Duodenal mucosa (tissue), 2 donors: Measurements from ENCODE around the gene SPEM1.
"Not testable (repeated sequence)": the region's sequence is repeated elsewhere in the genome, so short reads cannot be mapped to it uniquely, and the experiment has no call there.

Experiments
- H3K27ac ChIP-seq: one replicate; pipeline ENCODE4 v1.7.0; 2013; ENCODE audit warnings: low read depth, low read length
- H3K27me3 ChIP-seq, 2 donors: one replicate each; pipeline ENCODE4 v1.7.0; 2013; ENCODE audit warnings: low read length in 2 of 2, control low read depth in 1 of 2; ENCODE audit not compliant: insufficient read depth in 2 of 2, control insufficient read depth in 1 of 2
- H3K36me3 ChIP-seq, 2 donors: one replicate each; pipeline ENCODE4 v1.7.0; 2013; ENCODE audit warnings: low read length in 2 of 2, control low read depth in 1 of 2; ENCODE audit not compliant: insufficient read depth in 2 of 2, control insufficient read depth in 1 of 2
- H3K4me1 ChIP-seq, 2 donors: one replicate each; pipeline ENCODE4 v1.7.0; 2013; ENCODE audit warnings: low read length in 2 of 2, control low read depth in 1 of 2; ENCODE audit not compliant: insufficient read depth in 2 of 2, control insufficient read depth in 1 of 2
- H3K4me3 ChIP-seq, 2 donors: one replicate each; pipeline ENCODE4 v1.7.0; 2013; ENCODE audit warnings: low read length in 2 of 2, low read depth in 1 of 2
- H3K9ac ChIP-seq, 2 donors: one replicate each; pipeline ENCODE4 v1.7.0; 2013; ENCODE audit warnings: low read length in 2 of 2, low read depth in 1 of 2
- H3K9me3 ChIP-seq, 2 donors: one replicate each; pipeline ENCODE4 v1.7.0; 2013; ENCODE audit warnings: low read length in 2 of 2, control low read depth in 1 of 2; ENCODE audit not compliant: control insufficient read depth in 1 of 2

SPEM1 gene

DNA sequence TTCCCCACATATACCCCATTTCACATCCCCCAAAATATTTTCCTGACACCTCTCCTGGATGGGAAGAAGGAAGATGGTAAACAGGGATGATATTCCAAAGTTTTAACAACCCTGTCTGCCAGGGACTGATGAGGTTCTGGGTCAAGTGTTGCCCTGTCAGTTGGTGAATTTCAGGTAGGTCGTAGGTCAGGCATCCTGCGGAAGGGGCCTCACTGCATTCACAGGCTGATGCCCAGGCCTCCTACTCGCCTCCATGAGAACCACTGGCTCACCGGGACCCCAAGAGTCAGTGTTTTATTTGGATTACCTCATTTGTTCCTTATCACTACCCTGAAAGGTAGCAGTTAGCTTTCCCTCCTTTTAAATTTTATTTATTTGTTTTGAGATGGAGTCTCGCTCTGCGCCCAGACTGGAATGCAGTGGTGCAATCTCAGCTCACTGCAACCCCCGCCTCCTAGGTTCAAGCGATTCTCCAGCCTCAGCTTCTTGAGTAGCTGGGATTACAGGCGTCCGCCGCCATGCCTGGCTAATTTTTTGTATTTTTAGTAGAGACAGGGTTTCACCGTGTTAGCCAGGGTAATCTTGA is 48.8 kb downstream of the SPEM1 start:
- Histone ChIP-seq H3K4me3 (no peak overlapping the region), H3K27me3 (no peaks in the 10 kb centered on the region), H3K36me3 (peaks cover 5% of the 10 kb centered on the region in 2 donors), H3K27ac (no peak overlapping the region), H3K9ac (no peak overlapping the region), H3K9me3 (no peaks in the 10 kb centered on the region), H3K4me1 (peaks cover 0 to 5% of the 10 kb centered on the region in 2 donors)

DNA sequence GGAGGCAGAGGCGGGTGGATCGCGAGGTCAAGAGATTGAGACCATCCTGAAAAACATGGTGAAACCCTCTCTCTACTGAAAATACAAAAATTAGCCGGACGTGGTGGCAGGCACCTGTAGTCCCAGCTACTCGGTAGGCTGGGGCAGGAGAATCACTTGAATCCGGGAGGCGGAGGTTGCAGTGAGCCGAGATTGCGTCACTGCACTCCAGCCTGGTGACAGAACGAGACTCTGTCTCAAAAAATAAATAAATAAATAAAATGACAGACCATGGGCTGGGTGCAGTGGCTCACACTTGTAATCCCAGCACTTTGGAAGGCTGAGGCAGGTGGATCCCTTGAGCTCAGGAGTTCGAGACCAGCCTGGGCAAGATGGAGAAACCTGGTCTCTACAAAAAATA is 49.7 kb downstream of the SPEM1 start:
- H3K4me3 ChIP-seq, H3K27ac ChIP-seq, H3K36me3 ChIP-seq, H3K27me3 ChIP-seq, H3K4me1 ChIP-seq, H3K9me3 ChIP-seq, H3K9ac ChIP-seq: not testable (repeated sequence)

DNA sequence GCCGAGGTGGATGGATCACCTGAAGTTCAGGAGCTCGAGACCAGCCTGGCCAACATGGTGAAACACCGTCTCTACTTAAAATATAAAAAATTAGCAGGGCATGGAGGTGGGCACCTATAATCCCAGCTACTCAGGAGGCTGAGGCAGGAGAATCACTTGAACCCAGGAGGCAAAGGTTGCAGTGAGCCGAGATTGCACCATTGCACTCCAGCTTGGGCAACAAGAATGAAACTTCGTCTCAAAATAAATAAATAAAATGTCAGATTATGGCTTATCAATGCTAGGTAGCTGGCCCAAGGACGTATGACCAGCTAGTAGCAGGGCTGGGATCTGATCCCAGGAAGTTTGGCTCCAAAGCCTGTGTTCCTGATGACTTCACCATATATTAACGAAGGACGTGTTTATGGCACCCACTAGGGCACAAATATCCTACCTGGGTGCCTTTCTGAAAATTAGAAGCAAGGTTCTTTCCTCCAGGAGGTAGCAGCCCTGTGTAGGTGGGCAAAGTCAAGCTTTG is 50.4 kb downstream of the SPEM1 start:
- H3K27ac ChIP-seq, H3K9me3 ChIP-seq, H3K9ac ChIP-seq, H3K36me3 ChIP-seq, H3K4me3 ChIP-seq, H3K27me3 ChIP-seq, H3K4me1 ChIP-seq: not testable (repeated sequence)
